GM10266 (cell line): Measurements from ENCODE around the gene RAB33A.

Experiments used
- DNase-seq: peaks from one replicate; pipeline ENCODE4 v3.0.0; 2012; ENCODE audit errors: extremely low spot score
- CTCF ChIP-seq: IDR thresholded peaks from 2 replicates; pipeline ENCODE4 v1.5.1; 2012; ENCODE audit warnings: mild to moderate bottlenecking, low read depth; ENCODE audit not compliant: control insufficient read depth, insufficient read depth; ENCODE audit errors: missing control alignments

RAB33A gene

GRCh38 chrX:130179170-130179569 is 7.4 kb downstream of the RAB33A start:
- TF ChIP-seq CTCF = no peak
- no peak for DNase-seq

GRCh38 chrX:130179579-130180215 is 7.9 kb downstream of the RAB33A start:
- no peak for DNase-seq

GRCh38 chrX:130184168-130184567 is 12.4 kb downstream of the RAB33A start:
- TF ChIP-seq CTCF = no peak
- DNase-seq = no peak

More at GRCh38 chrX:130179579-130180215, 7.9 kb downstream of the RAB33A start:
- TF ChIP-seq CTCF = no peak

GRCh38 chrX:130184857-130185256 is 13.1 kb downstream of the RAB33A start:
- TF ChIP-seq CTCF = no peak

GRCh38 chrX:130186651-130187050 is 14.9 kb downstream of the RAB33A start:
- TF ChIP-seq CTCF = no peak
- DNase-seq = no peak

More at GRCh38 chrX:130184857-130185256, 13.1 kb downstream of the RAB33A start:
- no peak for DNase-seq

- no peak for DNase-seq
- no peak for TF ChIP-seq CTCF
Measured at GRCh38 chrX:130190801-130191200, 19.0 kb downstream of the RAB33A start.

- no peak for TF ChIP-seq CTCF
- DNase-seq = no peak
Measured at GRCh38 chrX:130196466-130196865, 24.7 kb downstream of the RAB33A start.
